NCI-H226 (cell line): ENCODE measurements around the gene REV3L.

Source experiments
- DNase-seq: peaks from one replicate; pipeline ENCODE4 v3.0.0-alpha.2; 2015

REV3L gene

DNA sequence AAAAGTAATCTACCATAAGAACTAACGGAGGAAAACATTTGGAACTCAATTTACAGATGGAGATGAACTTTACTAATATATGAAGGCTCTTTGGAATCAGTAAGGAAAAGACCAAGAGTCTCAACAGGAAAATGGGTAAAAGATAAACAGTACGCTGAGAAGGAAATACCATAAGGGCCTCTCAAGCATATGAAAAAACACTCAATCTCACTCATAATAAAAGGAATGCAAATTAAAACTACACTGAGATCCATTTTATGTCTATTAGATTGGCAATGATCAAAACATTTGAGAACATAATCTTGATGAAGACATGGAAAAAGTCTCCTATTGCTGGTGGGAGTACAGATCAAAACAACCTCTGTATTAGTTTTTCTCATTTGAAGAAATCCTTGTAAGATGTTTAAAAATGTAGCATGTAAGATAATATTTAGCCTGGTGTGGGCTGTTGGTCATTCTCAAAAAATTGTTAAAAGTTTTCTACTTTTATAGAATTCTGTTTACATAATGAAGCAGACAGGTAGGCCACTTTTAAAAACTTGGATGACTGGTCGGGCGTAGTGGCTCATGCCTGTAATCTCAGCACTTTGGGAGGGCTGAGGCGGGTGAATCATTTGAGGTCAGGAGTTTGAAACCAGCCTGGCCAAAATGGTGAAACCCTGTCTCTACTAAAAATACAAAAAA, 14.5 kb downstream of the REV3L start:
- peak; percentile 62 for DNase-seq

- no peak for DNase-seq
Observed at GRCh38 chr6:111464184-111464583, 18.8 kb downstream of the REV3L start.

GRCh38 chr6:111462770-111463391, 20.1 kb downstream of the REV3L start:
- peak; percentile 77 for DNase-seq

GRCh38 chr6:111461860-111462259, 21.2 kb downstream of the REV3L start:
- DNase-seq = no peak

- DNase-seq = no peak
Observed at GRCh38 chr6:111458670-111459232, 24.3 kb downstream of the REV3L start.

DNA sequence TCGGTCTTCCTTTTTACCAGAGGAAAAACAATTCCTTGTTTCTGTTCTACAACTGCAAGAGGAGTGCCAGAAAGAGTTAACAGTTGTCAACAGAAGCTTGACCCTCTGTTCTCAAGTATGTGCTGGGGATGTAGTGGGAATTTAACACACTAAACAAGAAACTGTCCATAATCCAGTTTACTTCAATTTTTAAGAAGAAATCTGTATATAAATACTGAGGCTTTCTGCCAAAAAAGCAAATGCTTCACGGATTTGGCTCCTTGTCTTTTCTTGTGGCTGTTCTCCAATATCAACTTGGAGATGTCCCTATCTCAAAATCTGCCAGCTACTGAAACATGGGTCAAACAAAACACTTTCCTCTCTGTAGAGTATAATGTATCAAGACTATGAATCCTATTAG, 26.8 kb downstream of the REV3L start:
- no peak for DNase-seq

- DNase-seq = no peak
Observed at GRCh38 chr6:111450636-111451035, 32.4 kb downstream of the REV3L start.

GRCh38 chr6:111450087-111450486, 32.9 kb downstream of the REV3L start:
- no peak for DNase-seq

- no peak for DNase-seq
Observed at GRCh38 chr6:111449129-111449528, 33.9 kb downstream of the REV3L start.

DNA sequence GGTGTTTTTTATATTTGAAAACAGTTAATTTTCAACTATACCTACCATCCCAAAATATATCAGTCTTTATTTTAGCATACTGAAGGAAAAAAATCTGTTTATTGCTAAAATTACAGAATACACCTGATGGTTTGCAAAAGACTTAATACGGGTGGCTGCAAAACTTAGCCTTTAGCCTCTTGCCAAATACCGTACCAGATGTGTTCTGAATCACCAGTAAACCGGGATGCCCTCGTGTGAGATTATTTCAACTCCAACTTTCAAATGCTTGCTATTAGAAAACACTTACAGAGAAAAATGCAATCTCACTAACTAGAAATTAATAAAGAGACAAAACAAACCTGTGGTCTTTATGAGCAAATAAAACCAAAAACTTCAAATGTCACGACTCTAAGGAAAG, 36.0 kb downstream of the REV3L start:
- DNase-seq = no peak

- DNase-seq = no peak
Observed at GRCh38 chr6:111445861-111446267, 37.2 kb downstream of the REV3L start.

GRCh38 chr6:111444794-111445193, 38.2 kb downstream of the REV3L start:
- DNase-seq = no peak

- DNase-seq = no peak
Observed at GRCh38 chr6:111441678-111442243, 41.3 kb downstream of the REV3L start.

- DNase-seq = no peak
Observed at GRCh38 chr6:111439171-111439570, 43.8 kb downstream of the REV3L start.

- DNase-seq = no peak
Observed at GRCh38 chr6:111437573-111437972, 45.4 kb downstream of the REV3L start.

GRCh38 chr6:111432511-111432910, 50.5 kb downstream of the REV3L start:
- no peak for DNase-seq

DNA sequence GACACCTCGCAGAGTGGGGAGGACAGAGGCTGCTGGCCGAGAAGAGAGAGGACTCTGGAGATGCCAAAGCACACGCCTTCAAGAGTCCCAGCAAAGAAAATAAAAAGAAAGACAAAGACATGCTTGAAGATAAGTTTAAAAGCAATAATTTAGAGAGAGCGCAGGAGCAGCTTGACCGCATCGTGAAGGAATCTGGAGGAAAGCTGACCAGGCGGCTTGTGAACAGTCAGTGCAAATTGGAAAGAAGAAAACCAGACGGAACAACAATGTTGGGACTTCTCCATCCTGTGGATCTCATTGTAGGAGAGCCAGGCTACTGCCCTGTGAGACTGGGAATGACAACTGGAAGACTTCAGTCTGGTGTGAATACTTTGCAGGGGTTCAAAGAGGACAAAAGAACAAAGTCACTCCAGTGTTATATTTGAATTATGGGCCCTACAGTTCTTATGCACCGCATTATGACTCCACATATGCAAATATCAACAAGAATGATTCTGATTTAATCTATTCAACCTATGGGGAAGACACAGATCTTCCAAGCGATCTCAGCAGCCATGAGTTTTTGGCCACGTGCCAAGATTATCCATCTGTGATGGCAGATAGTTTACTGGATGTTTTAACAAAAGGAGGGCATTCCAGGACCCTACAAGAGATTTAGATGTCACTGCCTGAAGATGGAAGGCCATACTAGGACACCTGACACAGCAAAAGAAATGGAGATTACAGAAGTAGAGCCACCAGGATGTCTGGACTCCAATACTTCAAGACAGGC, 52.2 kb downstream of the REV3L start:
- no peak for DNase-seq

DNA sequence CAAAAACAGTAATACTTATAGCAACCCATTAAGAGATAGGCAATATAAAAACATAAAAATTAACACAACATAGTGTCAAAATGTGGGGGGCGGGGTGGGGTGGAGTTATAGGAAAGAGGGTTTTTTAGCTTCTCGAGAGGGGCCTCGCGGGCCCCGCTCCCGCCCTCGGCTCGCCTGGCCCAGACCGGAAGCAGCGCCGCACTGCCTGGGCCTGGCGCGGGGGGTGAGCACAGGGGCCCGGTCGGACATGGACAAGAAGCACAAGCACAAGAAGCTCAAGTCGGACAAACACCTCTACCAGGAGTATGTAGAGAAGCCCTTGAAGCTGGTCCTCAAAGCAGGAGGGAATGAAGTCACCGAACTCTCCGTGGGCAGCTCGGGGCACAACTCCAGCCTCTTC, 53.4 kb downstream of the REV3L start:
- no peak for DNase-seq

DNA sequence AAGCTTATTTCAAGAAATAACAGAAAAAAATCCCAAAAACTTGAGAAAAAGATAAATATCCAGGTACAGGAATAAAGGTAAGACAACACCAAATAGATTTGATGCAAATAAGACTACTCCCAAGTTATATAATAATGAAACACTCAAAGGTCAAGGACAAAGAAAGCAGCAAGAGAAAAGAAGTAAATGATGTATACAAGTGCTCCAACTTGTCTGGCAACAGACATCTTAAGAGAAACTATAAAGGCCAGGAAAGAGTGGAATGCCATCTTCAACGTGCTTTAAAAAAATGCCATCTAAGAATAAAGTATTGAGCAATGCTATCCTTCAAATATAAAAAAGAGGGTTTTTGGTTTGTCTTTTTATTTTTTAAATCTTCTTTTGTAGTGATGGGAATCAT, 54.2 kb downstream of the REV3L start:
- DNase-seq = no peak

- peak; percentile 76 for DNase-seq
Observed at GRCh38 chr6:111427341-111428116, 55.5 kb downstream of the REV3L start.

GRCh38 chr6:111423960-111424846, 58.8 kb downstream of the REV3L start:
- DNase-seq = peak; percentile 39
